ENCODE results near the gene MACC1. TPM values are rescaled to one million over a fixed set of nuclear protein-coding genes. Genes with fewer than 3 reads are reported as not detected.
"Not testable (repeated sequence)": the region's sequence is repeated elsewhere in the genome, so short reads cannot be mapped to it uniquely, and the experiment has no call there.

MACC1 gene
- total RNA-seq, 2 experiments from 2014 or later: 0.10 TPM

DNA sequence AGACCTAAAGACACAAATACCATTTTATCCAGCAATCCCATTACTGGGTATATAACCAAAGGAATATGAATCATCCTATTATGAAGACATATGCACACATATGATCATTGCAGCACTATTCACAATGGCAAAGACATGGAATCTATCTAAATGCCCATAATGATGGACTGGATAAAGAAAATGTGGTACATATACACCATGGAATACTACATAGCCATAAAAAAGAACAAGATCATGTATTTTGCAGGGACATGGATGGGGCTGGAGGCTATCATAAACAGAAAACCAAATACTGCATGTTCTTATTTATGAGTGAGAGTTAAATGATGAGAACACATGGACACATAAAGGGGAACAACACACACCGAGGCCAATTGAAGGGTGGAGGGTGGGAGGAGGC is 3.8 kb downstream of the MACC1 start:
- H3K36me3 Mint-ChIP-seq: no peaks in the 10 kb centered on the region

DNA sequence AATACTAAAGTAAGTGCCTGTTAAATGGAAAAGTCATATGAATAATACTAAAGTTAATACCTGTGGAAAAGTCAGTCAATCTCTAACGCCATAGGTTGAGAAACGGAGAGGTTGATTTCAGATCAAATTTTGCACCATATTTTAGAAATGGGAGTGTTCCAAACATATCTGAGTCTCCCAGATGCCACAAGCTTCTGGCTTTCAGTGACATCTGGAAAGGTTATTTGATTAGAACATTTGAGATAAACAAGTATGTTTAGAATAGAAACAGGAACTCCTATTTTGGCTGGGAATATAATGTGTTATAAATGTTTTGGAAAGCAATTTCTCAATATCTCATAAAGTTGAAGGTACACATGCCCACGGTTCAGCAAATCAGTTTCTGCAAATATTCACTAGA is 5.8 kb downstream of the MACC1 start:
- Mint-ChIP-seq H3K27me3 (peaks cover under 1% of the 10 kb centered on the region), H3K27ac (no peak overlapping the region), H3K4me3 (no peak overlapping the region), H3K9me3 (peaks cover 9% of the 10 kb centered on the region), H3K36me3 (no peaks in the 10 kb centered on the region), H3K4me1 (ENCODE audit: low read depth) (no peaks in the 10 kb centered on the region)
- POLR2A ChIA-PET: no interaction called here
- intact Hi-C loops (cut with micrococcal nuclease): no loop called here
- no peak for DNase-seq
- CTCF ChIA-PET: no interaction called here

More for the DNA sequence above, 3.8 kb downstream of the MACC1 start:
- Mint-ChIP-seq H3K4me3 (no peak overlapping the region), H3K9me3 (peaks cover 4% of the 10 kb centered on the region), H3K4me1 (ENCODE audit: low read depth) (no peaks in the 10 kb centered on the region), H3K27ac (no peak overlapping the region), H3K27me3 (peaks cover 2% of the 10 kb centered on the region)
- intact Hi-C loops (cut with micrococcal nuclease): no loop called here
- no peak for DNase-seq
- CTCF ChIA-PET: no interaction called here
- POLR2A ChIA-PET: no interaction called here

DNA sequence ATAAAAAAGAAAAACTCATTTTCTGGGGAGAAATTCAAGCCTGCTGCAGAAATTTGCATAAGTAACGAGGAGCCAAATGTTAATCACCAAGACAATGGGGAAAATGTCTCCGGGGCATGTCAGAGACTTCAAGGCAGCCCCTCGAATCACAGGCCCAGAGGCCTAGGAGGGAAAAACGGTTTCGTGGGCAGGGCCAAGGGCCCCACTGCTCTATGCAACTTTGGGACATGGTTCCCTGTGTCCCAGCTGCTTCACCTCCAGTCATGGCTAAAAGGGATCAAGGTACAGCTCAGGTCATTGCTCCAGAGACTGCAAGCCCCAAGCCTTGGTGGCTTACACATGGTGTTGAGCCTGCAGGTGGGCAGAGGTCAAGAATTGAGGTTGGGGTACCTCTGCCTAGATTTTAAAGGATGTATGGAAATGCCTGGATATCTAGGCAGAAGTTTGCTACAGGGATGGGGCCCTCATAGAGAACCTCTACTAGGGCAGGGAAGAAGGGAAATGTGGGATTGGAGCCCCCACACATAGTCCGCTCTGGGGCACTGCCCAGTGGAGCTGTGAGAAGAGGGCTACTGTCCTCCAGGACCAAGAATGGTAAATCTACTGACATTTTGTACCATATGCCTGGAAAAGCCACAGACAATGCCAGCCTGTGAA is 8.4 kb downstream of the MACC1 start:
- no peak for DNase-seq
- no peaks in the 10 kb centered on the region for H3K36me3 Mint-ChIP-seq
- H3K4me3 Mint-ChIP-seq: no peak overlapping the region
- no peak overlapping the region for H3K27ac Mint-ChIP-seq
- H3K4me1 Mint-ChIP-seq (ENCODE audit: low read depth): no peaks in the 10 kb centered on the region
- no peaks in the 10 kb centered on the region for H3K27me3 Mint-ChIP-seq
- H3K9me3 Mint-ChIP-seq: peaks cover 9% of the 10 kb centered on the region
- intact Hi-C loops (cut with micrococcal nuclease): no loop called here
- ChIA-PET CTCF (no interaction called here), POLR2A (no interaction called here)

DNA sequence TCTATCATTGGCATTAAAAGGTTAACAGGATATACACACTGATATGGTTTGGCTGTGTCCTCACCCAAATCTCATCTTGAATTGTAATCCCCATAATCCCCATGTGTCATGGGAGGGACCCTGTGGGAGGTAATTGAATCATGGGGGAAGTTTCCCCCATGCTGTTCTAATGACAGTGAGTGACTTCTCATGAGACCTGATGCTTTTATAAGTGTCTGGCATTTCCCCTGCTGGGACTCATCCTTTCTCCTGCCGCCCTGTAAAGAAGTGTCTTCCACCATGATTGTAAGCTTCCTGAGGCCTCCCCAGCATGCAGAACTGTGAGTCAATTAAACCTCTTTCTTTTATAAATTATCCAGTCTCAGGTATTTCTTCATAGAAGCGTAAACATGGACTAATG is 9.4 kb downstream of the MACC1 start:
- H3K4me1 Mint-ChIP-seq (ENCODE audit: low read depth); H3K27me3 Mint-ChIP-seq; DNase-seq; H3K9me3 Mint-ChIP-seq; H3K4me3 Mint-ChIP-seq; intact Hi-C loops (cut with micrococcal nuclease); H3K27ac Mint-ChIP-seq; CTCF ChIA-PET; POLR2A ChIA-PET; H3K36me3 Mint-ChIP-seq: not testable (repeated sequence)

DNA sequence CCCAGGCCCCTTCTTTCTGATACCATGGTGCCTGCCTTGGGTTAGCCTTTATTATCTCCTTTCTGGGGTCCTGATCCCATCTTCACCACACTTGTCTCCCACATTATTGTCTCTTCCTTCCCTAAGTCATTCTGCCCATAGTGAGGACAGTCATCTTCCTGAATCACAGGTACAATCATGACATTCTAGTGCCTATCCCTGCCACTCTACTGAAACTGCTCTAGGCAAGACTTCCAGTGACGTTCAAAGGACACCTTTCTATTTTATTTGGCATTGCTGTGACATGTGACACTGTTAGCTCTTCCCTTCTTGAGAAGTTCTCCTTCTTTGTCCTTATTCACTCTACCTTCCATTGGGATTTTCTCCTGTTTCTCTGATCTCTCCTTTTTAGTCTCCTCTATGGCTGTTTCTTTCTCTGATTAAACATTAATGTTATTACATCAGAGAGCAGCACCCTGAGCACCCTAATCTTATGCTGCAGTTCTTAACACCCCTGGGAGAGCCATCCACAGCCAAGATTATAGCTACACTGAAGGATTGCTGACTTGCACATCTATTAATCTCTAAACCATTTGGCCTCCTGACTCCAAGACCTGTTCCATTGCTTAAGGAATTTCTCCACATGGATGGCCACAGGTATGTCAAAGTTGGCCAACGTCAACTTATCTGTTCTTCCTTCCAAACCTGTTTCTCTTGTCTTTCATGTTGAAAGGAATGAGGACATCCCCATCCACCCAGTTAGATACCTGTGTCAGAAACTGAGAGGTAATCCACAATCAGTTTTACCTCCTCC is 10.9 kb downstream of the MACC1 start:
- intact Hi-C loops (cut with micrococcal nuclease): no loop called here
- Mint-ChIP-seq H3K27ac (no peak overlapping the region), H3K4me1 (ENCODE audit: low read depth) (no peaks in the 10 kb centered on the region), H3K36me3 (no peaks in the 10 kb centered on the region), H3K4me3 (no peak overlapping the region), H3K27me3 (no peaks in the 10 kb centered on the region), H3K9me3 (peaks cover 9% of the 10 kb centered on the region)
- DNase-seq: no peak
- ChIA-PET POLR2A (no interaction called here), CTCF (no interaction called here)

DNA sequence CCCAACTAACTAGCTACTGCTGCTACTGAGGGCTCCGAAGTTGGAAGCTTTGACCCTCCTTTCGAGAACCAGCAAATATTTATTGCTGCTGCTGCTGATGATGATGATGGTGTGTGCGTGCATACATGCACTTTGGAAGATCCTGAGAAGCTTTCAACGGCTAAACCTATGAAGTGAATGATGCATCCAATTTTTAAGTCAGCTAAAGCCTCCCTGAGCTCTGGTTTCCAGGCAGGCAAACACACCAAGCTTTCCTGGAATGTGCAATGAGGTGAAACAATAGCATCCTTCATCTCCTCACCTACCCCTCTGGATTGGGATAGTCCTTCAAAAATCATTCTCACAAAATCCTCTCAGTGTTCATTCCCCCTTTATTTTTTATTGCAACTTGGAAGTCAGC is 13.9 kb downstream of the MACC1 start:
- intact Hi-C loops (cut with micrococcal nuclease): no loop called here
- Mint-ChIP-seq H3K4me1 (ENCODE audit: low read depth) (no peaks in the 10 kb centered on the region), H3K27ac (no peak overlapping the region), H3K36me3 (no peaks in the 10 kb centered on the region), H3K27me3 (no peaks in the 10 kb centered on the region), H3K9me3 (peaks cover 5% of the 10 kb centered on the region), H3K4me3 (no peak overlapping the region)
- ChIA-PET CTCF (interaction anchor here (0.6 kb wide), 1 partner anchor 158 kb away, joined by 3 read pairs; no protein-coding TSS in a partner anchor), POLR2A (no interaction called here)
- DNase-seq: no peak

DNA sequence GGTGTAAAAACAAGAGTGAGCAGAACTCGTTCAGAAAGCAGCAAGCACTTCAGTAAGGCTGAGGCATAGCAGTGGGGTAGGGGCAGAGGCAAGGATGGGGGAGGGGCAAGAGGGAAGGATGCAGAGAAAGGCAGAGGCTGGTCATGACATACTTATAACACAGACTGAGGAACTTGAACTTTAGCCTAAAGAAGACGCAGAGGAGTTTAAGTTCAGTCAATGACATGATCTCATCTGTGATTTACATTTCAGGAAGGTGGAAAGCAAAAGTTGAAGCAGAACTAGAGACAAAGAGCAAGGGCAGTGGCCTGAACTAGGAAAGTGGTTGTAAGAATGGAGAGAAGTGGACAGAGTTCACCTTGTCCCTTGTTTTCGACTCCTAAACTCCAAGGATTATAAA is 15.8 kb downstream of the MACC1 start:
- ChIA-PET CTCF (no interaction called here), POLR2A (no interaction called here)
- intact Hi-C loops (cut with micrococcal nuclease): no loop called here
- no peak for DNase-seq
- H3K27ac Mint-ChIP-seq: no peak overlapping the region
- H3K4me3 Mint-ChIP-seq: no peak overlapping the region
- no peaks in the 10 kb centered on the region for H3K36me3 Mint-ChIP-seq
- no peaks in the 10 kb centered on the region for H3K9me3 Mint-ChIP-seq
- no peaks in the 10 kb centered on the region for H3K27me3 Mint-ChIP-seq
- no peaks in the 10 kb centered on the region for H3K4me1 Mint-ChIP-seq (ENCODE audit: low read depth)

DNA sequence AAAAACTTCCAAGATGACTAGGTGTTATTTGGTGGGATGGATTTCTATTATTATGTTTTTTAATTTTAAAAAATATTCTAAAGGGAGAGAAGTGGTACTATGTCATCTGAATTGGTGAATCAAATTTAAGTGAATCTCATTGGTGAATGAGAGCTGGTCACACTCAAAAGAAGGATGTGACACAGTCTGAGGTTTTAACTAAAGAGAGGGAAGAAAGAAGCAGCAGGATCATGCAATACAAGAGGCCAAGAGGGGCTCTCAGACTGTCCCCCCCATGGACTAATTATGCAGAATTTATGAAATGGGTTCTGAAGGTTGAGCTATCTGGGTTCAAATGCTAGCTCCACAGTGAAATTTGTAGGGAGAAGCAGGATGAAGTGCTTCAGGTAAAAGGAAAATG is 16.2 kb downstream of the MACC1 start:
- Mint-ChIP-seq H3K9me3 (no peaks in the 10 kb centered on the region), H3K36me3 (no peaks in the 10 kb centered on the region), H3K27me3 (no peaks in the 10 kb centered on the region), H3K27ac (no peak overlapping the region), H3K4me1 (ENCODE audit: low read depth) (no peaks in the 10 kb centered on the region), H3K4me3 (no peak overlapping the region)
- DNase-seq: no peak
- CTCF ChIA-PET: no interaction called here
- intact Hi-C loops (cut with micrococcal nuclease): no loop called here
- POLR2A ChIA-PET: no interaction called here

DNA sequence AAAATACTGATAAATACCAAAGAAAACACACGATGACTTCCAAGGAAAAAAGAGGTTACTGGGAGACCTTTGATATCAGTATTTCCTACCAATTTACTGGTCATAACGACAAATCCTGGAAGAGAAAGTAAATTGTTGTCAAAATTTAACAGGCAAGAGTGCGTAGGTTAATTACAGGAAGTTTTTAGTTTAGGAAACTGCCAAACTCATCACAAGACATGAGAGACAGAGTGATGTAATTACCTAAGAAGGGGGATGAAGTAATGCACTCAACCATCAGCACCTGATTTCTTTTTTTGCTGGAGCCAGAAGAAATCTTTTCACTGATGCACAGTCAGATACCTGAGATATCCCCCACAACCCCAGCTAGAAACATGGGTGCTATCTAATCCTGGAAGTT is 16.8 kb downstream of the MACC1 start:
- no peaks in the 10 kb centered on the region for H3K9me3 Mint-ChIP-seq
- intact Hi-C loops (cut with micrococcal nuclease): no loop called here

DNA sequence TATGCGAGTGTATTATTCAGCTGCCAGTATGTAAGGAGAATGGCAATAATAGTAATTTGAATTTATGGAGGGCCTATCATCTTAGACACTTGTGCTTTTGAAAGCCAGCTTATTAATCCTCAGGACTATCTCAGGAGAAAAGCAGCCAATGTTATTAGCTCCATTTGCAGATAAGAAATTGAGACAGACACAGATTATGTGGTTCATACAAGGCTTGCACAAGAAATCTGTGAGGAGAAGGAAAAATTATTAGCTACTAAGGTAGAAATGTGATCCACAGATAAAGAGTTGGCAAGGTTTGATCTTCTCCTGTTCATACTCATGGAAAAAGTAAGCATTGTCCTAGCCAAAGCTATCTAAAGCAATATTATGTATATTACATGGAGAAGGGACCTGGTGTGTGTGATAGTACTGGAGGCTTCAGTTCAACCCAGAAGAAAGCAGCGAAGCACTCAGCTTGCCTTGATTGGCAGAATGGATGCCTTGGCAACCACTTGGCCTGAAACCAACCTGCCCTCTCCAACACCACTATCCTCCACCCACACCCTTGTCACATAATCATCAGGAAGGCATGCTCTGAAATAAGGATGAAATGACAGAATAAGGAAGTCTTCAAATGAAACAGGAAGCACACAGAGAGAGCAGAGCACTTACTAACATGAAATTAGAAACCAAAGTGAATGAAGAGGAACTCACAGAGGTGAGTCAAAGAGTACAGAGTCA is 18.0 kb downstream of the MACC1 start:
- ChIA-PET POLR2A (no interaction called here), CTCF (interaction anchor here (1.1 kb wide), 1 partner anchor 452 kb away, joined by 3 read pairs; no protein-coding TSS in a partner anchor)
- no peak overlapping the region for H3K4me3 Mint-ChIP-seq
- no peaks in the 10 kb centered on the region for H3K9me3 Mint-ChIP-seq
- H3K4me1 Mint-ChIP-seq (ENCODE audit: low read depth): no peaks in the 10 kb centered on the region
- no peak for DNase-seq
- intact Hi-C loops (cut with micrococcal nuclease): no loop called here
- no peak overlapping the region for H3K27ac Mint-ChIP-seq
- H3K27me3 Mint-ChIP-seq: no peaks in the 10 kb centered on the region
- H3K36me3 Mint-ChIP-seq: no peaks in the 10 kb centered on the region

More for the DNA sequence above, 16.8 kb downstream of the MACC1 start:
- H3K4me3 Mint-ChIP-seq: no peak overlapping the region
- H3K27ac Mint-ChIP-seq: no peak overlapping the region
- ChIA-PET POLR2A (no interaction called here), CTCF (no interaction called here)
- DNase-seq: no peak
- H3K4me1 Mint-ChIP-seq (ENCODE audit: low read depth): no peaks in the 10 kb centered on the region
- no peaks in the 10 kb centered on the region for H3K27me3 Mint-ChIP-seq
- H3K36me3 Mint-ChIP-seq: no peaks in the 10 kb centered on the region

DNA sequence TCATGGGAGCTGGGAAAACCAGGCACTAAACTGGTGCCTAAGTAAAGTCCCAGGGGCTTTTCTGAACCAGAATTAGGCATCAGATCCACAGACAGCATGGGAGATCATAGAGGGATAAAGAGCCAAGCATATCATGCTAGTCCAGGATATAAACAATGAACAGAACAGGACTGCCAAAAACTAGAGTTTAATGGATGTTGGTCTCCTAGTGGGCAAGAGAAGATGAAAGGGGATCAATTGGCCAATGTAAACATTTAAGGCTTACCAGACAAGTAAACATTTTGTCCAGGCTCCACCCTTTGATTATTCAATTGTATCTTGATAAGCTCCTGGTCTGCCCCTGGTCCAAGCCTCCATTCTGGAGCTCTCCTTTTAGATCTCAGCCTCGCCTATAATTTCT is 18.9 kb downstream of the MACC1 start:
- H3K4me1 Mint-ChIP-seq (ENCODE audit: low read depth): no peaks in the 10 kb centered on the region

DNA sequence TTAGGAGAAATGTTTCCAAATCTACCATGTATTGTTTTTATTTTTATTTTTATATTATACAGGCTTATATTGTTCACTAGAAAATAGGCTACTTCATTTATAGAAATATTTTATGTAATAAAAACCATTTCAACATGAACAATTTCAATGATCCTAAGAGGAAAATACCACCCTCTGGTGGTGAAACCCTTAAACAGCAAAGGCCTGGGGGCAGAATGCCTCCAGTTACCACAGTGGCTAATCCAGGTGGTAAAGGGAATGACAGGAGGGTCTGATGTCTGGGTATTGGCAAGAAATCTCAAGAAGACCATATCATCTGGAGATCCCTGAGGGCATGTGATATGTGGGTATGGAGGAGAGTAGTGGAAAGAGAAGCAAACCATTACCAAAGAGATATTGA is 19.3 kb downstream of the MACC1 start:
- H3K27ac Mint-ChIP-seq: no peak overlapping the region
- ChIA-PET POLR2A (no interaction called here), CTCF (interaction anchor here (1.2 kb wide), 1 partner anchor 15 kb away, joined by 3 read pairs; no protein-coding TSS in a partner anchor)
- no peaks in the 10 kb centered on the region for H3K4me1 Mint-ChIP-seq (ENCODE audit: low read depth)
- intact Hi-C loops (cut with micrococcal nuclease): no loop called here
- H3K36me3 Mint-ChIP-seq: no peaks in the 10 kb centered on the region
- DNase-seq: no peak
- H3K4me3 Mint-ChIP-seq: no peak overlapping the region
- H3K9me3 Mint-ChIP-seq: no peaks in the 10 kb centered on the region
- H3K27me3 Mint-ChIP-seq: no peaks in the 10 kb centered on the region

More for the DNA sequence above, 18.9 kb downstream of the MACC1 start:
- Mint-ChIP-seq H3K27me3 (no peaks in the 10 kb centered on the region), H3K36me3 (no peaks in the 10 kb centered on the region), H3K27ac (no peak overlapping the region), H3K9me3 (no peaks in the 10 kb centered on the region), H3K4me3 (no peak overlapping the region)
- intact Hi-C loops (cut with micrococcal nuclease): no loop called here
- POLR2A ChIA-PET: no interaction called here
- CTCF ChIA-PET: no interaction called here
- no peak for DNase-seq

All from activated CD4-positive, alpha-beta memory T cell treated with anti-CD3 and anti-CD28 coated beads for 36 hours (primary cell).